Measurements from ENCODE around the gene CYP3A7. TPM values are rescaled to one million over a fixed set of nuclear protein-coding genes. Genes with fewer than 3 reads are reported as not detected.

Gene CYP3A7
- total and polyA plus RNA-seq, 2 of the 13 experiments (the other 11 are each of a cell fraction or from before 2014, with no cell fraction given) = 5.8 to 6.4 TPM

GRCh38 chr7:99677648-99678045 is 57.3 kb downstream of the CYP3A7 start (continued):
- TF ChIP-seq DZIP1 (CRISPR knock-in tag; IDR thresholded peaks at IDR 0.05) (no peak), EZH2 (conservative IDR thresholded peaks at IDR 0.05; ENCODE audit: low read depth, low read length) (no peak), TCF7 (IDR thresholded peaks at IDR 0.05; ENCODE audit: low read depth) (peak; percentile 72), PRDM10 (CRISPR knock-in tag; IDR thresholded peaks at IDR 0.05; ENCODE audit: low read depth) (peak; percentile 73; the same call in 1 of the 2 replicates), KDM2A (CRISPR knock-in tag; IDR thresholded peaks at IDR 0.05; ENCODE audit: borderline replicate concordance, low read depth) (no peak), ZFAT (CRISPR knock-in tag; conservative IDR thresholded peaks at IDR 0.05) (no peak), E2F1 (CRISPR knock-in tag; IDR thresholded peaks at IDR 0.05) (no peak), PRDM4 (CRISPR knock-in tag; IDR thresholded peaks at IDR 0.05; ENCODE audit: borderline replicate concordance) (no peak), THYN1 (CRISPR knock-in tag; IDR thresholded peaks at IDR 0.05; ENCODE audit: borderline replicate concordance, low read depth) (no peak), GATAD2A (CRISPR knock-in tag; IDR thresholded peaks at IDR 0.05) (peak; percentile 94)
- TF ChIP-seq, protein P1, sequence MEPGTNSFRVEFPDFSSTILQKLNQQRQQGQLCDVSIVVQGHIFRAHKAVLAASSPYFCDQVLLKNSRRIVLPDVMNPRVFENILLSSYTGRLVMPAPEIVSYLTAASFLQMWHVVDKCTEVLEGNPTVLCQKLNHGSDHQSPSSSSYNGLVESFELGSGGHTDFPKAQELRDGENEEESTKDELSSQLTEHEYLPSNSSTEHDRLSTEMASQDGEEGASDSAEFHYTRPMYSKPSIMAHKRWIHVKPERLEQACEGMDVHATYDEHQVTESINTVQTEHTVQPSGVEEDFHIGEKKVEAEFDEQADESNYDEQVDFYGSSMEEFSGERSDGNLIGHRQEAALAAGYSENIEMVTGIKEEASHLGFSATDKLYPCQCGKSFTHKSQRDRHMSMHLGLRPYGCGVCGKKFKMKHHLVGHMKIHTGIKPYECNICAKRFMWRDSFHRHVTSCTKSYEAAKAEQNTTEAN (CRISPR knock-in tag; conservative IDR thresholded peaks at IDR 0.05) = 0 out of 2 replicates have a peak, but pooled peaks have one; percentile 39
- TF ChIP-seq, protein P2, sequence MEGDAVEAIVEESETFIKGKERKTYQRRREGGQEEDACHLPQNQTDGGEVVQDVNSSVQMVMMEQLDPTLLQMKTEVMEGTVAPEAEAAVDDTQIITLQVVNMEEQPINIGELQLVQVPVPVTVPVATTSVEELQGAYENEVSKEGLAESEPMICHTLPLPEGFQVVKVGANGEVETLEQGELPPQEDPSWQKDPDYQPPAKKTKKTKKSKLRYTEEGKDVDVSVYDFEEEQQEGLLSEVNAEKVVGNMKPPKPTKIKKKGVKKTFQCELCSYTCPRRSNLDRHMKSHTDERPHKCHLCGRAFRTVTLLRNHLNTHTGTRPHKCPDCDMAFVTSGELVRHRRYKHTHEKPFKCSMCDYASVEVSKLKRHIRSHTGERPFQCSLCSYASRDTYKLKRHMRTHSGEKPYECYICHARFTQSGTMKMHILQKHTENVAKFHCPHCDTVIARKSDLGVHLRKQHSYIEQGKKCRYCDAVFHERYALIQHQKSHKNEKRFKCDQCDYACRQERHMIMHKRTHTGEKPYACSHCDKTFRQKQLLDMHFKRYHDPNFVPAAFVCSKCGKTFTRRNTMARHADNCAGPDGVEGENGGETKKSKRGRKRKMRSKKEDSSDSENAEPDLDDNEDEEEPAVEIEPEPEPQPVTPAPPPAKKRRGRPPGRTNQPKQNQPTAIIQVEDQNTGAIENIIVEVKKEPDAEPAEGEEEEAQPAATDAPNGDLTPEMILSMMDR (CRISPR knock-in tag; IDR thresholded peaks at IDR 0.05) = no peak
- TF ChIP-seq, protein P3, sequence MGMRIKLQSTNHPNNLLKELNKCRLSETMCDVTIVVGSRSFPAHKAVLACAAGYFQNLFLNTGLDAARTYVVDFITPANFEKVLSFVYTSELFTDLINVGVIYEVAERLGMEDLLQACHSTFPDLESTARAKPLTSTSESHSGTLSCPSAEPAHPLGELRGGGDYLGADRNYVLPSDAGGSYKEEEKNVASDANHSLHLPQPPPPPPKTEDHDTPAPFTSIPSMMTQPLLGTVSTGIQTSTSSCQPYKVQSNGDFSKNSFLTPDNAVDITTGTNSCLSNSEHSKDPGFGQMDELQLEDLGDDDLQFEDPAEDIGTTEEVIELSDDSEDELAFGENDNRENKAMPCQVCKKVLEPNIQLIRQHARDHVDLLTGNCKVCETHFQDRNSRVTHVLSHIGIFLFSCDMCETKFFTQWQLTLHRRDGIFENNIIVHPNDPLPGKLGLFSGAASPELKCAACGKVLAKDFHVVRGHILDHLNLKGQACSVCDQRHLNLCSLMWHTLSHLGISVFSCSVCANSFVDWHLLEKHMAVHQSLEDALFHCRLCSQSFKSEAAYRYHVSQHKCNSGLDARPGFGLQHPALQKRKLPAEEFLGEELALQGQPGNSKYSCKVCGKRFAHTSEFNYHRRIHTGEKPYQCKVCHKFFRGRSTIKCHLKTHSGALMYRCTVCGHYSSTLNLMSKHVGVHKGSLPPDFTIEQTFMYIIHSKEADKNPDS (CRISPR knock-in tag; IDR thresholded peaks at IDR 0.05) = no peak
